ENCODE measurements around the gene CYB5R3.
"Not testable (repeated sequence)": the region's sequence is repeated elsewhere in the genome, so short reads cannot be mapped to it uniquely, and the experiment has no call there.

CYB5R3 gene

DNA sequence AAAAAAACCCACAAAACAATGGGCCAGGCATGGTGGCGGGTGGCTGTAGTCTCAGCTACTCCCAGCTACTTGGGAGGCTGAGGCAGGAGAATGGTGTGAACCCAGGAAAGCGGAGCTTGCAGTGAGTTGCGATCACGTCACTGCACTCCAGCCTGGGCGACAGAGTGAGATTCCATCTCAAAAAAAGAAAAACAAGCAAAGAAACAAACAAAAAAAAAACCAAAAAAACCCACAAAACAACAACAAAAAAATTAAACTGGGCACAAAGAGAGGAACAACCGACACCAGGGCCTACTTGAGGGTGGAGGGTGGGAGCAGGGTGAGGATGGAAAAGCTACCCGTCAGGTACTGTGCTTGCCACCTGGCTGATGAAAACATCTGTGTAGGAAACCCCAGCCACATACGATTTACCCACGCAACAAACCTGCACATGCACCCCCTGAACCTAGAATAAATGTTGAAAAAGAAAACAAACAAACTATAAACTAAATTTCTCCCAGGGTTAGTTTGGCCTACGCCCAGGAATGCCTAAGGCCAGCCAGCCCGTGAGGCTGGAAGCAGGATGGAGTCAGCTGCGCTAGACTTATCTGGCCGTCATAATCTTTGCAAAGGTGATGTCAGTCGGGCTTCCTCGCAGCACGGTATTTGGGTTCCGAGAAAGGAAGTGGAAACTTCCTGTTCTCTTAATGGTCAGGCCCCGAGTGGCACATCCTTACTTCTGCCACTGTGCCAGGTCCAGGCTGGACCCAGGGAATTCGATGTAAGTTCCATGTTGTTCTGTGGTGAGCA, 21.9 kb upstream of the CYB5R3 start:
- Histone ChIP-seq H3K27ac (peak overlapping the region; percentile 42), H3K27me3 (no peaks in the 10 kb centered on the region), H3K9me3 (no peaks in the 10 kb centered on the region), H3K36me3 (no peaks in the 10 kb centered on the region), H3K4me3 (ENCODE audit: low read depth in 1 of 2, low read length in 1 of 2) (peak overlapping the region in 1 of 2 experiments; percentile 28), H3K4me1 (ENCODE audit: control insufficient read depth in 1 of 2, insufficient read depth in 1 of 2, low read depth in 1 of 2, low read length in 1 of 2) (peaks cover 6 to 15% of the 10 kb centered on the region in 2 experiments)
- TF ChIP-seq, protein P1, sequence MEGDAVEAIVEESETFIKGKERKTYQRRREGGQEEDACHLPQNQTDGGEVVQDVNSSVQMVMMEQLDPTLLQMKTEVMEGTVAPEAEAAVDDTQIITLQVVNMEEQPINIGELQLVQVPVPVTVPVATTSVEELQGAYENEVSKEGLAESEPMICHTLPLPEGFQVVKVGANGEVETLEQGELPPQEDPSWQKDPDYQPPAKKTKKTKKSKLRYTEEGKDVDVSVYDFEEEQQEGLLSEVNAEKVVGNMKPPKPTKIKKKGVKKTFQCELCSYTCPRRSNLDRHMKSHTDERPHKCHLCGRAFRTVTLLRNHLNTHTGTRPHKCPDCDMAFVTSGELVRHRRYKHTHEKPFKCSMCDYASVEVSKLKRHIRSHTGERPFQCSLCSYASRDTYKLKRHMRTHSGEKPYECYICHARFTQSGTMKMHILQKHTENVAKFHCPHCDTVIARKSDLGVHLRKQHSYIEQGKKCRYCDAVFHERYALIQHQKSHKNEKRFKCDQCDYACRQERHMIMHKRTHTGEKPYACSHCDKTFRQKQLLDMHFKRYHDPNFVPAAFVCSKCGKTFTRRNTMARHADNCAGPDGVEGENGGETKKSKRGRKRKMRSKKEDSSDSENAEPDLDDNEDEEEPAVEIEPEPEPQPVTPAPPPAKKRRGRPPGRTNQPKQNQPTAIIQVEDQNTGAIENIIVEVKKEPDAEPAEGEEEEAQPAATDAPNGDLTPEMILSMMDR (IDR thresholded peaks at IDR 0.05): no peak

DNA sequence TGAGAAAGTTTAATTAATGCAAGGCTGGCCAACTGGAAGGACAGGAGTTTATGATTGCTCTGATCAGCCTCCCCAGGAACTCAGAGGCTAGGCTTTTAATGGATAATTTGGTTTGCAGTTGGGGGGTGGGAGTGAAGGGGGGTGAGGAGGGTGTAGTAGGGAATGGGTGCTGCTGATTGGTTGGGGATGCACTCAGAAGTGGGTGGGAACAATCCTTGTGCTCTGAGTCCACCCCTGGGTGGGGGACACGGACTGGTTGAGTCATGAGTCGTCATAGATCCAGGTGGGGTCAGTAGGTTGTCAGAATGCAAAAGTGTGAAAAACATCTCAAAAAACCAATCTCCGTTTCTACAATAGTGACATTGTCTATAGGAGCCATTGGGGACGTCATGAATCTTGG, 20.9 kb upstream of the CYB5R3 start:
- Histone ChIP-seq H3K27me3 (peaks cover 9% of the 10 kb centered on the region), H3K36me3 (no peaks in the 10 kb centered on the region), H3K4me1 (ENCODE audit: control insufficient read depth in 1 of 2, insufficient read depth in 1 of 2, low read depth in 1 of 2, low read length in 1 of 2) (peaks cover 6 to 15% of the 10 kb centered on the region in 2 experiments), H3K27ac (no peak overlapping the region), H3K9me3 (no peaks in the 10 kb centered on the region), H3K4me3 (ENCODE audit: low read depth in 1 of 2, low read length in 1 of 2) (no peak overlapping the region)
- TF ChIP-seq, protein P1 (IDR thresholded peaks at IDR 0.05): no peak

DNA sequence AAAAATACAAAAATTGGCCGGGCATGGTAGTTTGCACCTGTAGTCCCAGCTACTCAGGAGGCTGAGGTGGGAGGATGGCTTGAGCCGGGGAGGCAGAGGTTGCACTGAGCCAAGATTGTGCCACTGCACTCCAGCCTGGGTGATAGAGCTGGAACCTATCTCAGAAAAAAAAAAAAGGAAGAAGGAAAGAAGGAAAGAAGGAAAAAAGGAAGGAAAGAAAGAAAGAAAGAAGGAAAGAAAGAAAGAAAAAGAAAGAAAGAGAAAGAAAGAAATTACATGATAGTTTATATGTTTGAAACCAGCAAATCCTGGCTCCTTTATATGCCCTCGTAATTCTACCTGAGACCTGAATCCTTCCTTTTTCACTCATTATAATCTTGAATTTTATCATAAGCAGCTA, 17.2 kb upstream of the CYB5R3 start:
- not testable (repeated sequence) for H3K36me3 ChIP-seq
- peaks cover 12 to 14% of the 10 kb centered on the region in 2 experiments for H3K4me1 ChIP-seq (ENCODE audit: control insufficient read depth in 1 of 2, insufficient read depth in 1 of 2, low read depth in 1 of 2, low read length in 1 of 2)
- peaks cover 41% of the 10 kb centered on the region for H3K27me3 ChIP-seq

DNA sequence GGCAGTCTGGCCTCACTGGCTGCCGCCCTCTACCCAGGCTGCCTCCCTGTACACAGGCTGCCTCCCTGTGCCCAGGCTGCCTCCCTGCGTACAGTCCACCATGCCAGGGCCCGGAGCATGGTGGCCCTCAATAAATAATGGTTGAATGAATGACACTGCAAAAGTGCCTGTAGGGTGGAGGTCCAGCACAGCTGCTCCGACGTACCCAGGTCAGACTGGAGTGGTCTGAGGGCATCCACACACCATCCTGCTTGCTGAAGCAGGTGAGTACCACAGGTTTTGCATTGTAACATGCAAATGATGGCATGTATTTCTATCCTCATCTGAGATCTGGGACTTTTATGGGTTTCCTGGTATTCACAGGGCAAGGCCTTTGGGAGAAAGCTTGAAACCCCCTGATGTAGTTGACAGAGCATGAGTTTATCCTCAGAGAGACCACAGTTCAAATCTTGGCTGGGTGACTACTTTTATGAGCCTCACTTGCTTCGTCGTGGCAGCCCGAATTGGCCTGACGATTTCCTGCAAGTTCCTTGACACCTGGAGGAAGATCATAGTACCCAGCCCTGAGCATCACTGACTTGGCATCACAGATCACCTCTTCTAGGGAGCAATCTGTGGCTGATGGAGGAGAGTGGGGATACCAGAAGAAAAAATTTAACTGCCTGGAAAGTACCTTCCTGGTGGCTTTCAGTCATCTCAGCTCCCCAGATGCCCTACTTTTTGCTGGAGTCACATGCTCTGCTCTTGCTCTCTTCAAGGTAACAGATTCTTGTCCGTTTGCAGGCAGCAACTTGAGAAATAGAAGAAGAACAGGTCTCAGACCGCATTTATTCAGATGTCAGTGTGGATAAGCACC, 16.0 kb upstream of the CYB5R3 start:
- no peak overlapping the region for H3K4me3 ChIP-seq (ENCODE audit: low read depth in 1 of 2, low read length in 1 of 2)
- H3K27ac ChIP-seq: no peak overlapping the region
- no peaks in the 10 kb centered on the region for H3K9me3 ChIP-seq
- no peaks in the 10 kb centered on the region for H3K36me3 ChIP-seq
- TF ChIP-seq, protein P1 (IDR thresholded peaks at IDR 0.05): no peak
- peaks cover 41% of the 10 kb centered on the region for H3K27me3 ChIP-seq
- peaks cover 5 to 8% of the 10 kb centered on the region in 2 experiments for H3K4me1 ChIP-seq (ENCODE audit: control insufficient read depth in 1 of 2, insufficient read depth in 1 of 2, low read depth in 1 of 2, low read length in 1 of 2)

More for the DNA sequence above, 17.2 kb upstream of the CYB5R3 start:
- H3K9me3 ChIP-seq; H3K27ac ChIP-seq; H3K4me3 ChIP-seq (ENCODE audit: low read depth in 1 of 2, low read length in 1 of 2): not testable (repeated sequence)

DNA sequence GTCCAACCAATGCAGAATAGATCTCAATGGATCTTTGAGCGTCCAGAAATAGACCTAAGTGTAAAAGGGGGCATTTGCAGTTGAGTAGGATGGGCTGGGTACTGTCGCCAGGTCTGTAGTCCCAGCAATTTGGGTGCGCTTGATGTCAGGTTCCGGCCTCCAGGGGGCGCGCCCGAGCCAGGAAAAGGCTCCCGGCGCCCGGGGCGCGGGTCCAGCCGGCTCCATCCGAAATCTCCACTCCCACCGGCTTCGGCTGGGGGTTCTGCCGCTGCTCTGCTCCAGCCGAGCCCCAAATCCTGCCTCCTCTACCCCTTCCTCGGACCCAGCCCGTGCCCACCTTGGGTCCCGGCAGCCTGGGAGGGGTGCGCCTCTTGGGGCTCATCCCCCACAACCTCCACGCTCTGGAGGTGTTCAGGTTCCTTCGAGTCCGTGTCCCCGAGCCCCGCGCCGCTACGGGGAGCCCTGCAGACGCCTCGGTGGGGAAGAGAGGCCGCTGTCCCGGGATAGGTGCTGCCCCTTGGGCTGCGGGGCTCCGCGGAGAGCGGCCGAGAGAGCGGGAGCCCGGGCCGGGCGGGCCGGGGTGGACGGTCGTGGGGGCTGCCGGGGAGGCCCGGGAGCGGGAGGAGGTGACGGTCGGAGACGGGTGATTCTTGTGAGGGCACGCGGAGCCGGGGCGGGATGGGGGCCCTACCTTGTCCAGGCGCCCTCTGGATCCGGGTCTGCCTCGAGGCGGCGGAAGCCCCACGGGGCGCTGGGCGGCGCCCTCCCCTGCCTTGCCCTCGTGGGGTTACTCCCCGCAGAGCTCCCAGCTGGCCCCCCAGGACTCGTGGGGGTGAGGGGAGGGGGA, 13.0 kb upstream of the CYB5R3 start:
- Histone ChIP-seq H3K36me3 (no peaks in the 10 kb centered on the region), H3K4me3 (ENCODE audit: low read depth in 1 of 2, low read length in 1 of 2) (peak overlapping the region; percentile 36 to 49), H3K9me3 (no peaks in the 10 kb centered on the region), H3K27ac (no peak overlapping the region), H3K4me1 (ENCODE audit: control insufficient read depth in 1 of 2, insufficient read depth in 1 of 2, low read depth in 1 of 2, low read length in 1 of 2) (peaks cover 11 to 12% of the 10 kb centered on the region in 2 experiments), H3K27me3 (peaks cover 41% of the 10 kb centered on the region)
- TF ChIP-seq, protein P1 (IDR thresholded peaks at IDR 0.05): peak; percentile 73

All from neutrophil (primary cell).